Prostate gland (tissue), 2 donors: ENCODE results near the gene TMEM45A. TPM values are rescaled to one million over a fixed set of nuclear protein-coding genes. Genes with fewer than 3 reads are reported as not detected.

Source experiments
- DNase-seq: peaks from one replicate; pipeline ENCODE4 v3.0.0-alpha.2; 2019; ENCODE audit warnings: low spot score
- H3K27ac ChIP-seq, 2 donors: fragments of 200-600 bp; sonication (generic); 2 replicates each; pipeline ENCODE4 v1.5.1; 2017 to 2019
- H3K27me3 ChIP-seq: fragments of 200-600 bp; sonication (generic); replicated peaks from 2 replicates; pipeline ENCODE4 v1.5.1; 2019; ENCODE audit not compliant: insufficient read depth
- H3K36me3 ChIP-seq, 2 donors: fragments of 200-600 bp; sonication (generic); 1 replicate in 1 of 2; 2 replicates in 1 of 2; pipeline versions ENCODE4 v1.5.1 to v1.8.1; 2017 to 2019
- H3K4me1 ChIP-seq: fragments of 200-600 bp; sonication (generic); replicated peaks from 2 replicates; pipeline ENCODE4 v1.5.1; 2019
- H3K4me3 ChIP-seq, 2 donors: fragments of 200-600 bp; sonication (generic); 2 replicates each; pipeline ENCODE4 v1.5.1; 2017 to 2019
- H3K9me3 ChIP-seq: fragments of 200-600 bp; sonication (generic); 2 replicates; pipeline ENCODE4 v1.5.1; 2017
- CTCF ChIP-seq, 4 experiments: fragments of 200-600 bp in 2 of 4; fragments of 450-650 bp in 2 of 4; sonication (generic) in 2 of 4; IDR thresholded peaks; 1 replicate in 3 of 4; 2 replicates in 1 of 4; pipeline ENCODE4 v1.5.1; 2016 to 2019; ENCODE audit warnings: antibody characterized with exemption in 4 of 4, mild to moderate bottlenecking in 2 of 4, moderate library complexity in 2 of 4
- POLR2A ChIP-seq: fragments of 450-650 bp; IDR thresholded peaks from one replicate; pipeline ENCODE4 v1.6.1; 2016; ENCODE audit warnings: antibody characterized with exemption, mild to moderate bottlenecking
- POLR2AphosphoS5 ChIP-seq: sonication (generic); formaldehyde crosslinking; IDR thresholded peaks from one replicate; pipeline ENCODE4 v1.6.1; 2017; ENCODE audit warnings: antibody characterized with exemption
- intact Hi-C: fragments of 100-400 bp; cut with DNase I; formaldehyde crosslinking; loops from one replicate; pipeline ENCODE4 v1.14.2; 2022
- total RNA-seq, 2 donors: library from RNA; depleted of rRNA; stranded (reverse); fragments of >200 nt; gene quantifications; one replicate each; pipeline ENCODE4 v1.1.0, GENCODE V29; 2016

TMEM45A gene
- total RNA-seq, 2 donors from 2014 or later: 6.3 to 11.8 TPM

GRCh38 chr3:100614941-100615340 lies 122.5 kb downstream of the TMEM45A start:
- no peaks in the 10 kb centered on the region for H3K9me3 ChIP-seq
- no peak overlapping the region for H3K4me3 ChIP-seq
- DNase-seq: no peak
- H3K36me3 ChIP-seq: no peaks in the 10 kb centered on the region
- intact Hi-C loops: no loop called here
- TF ChIP-seq CTCF (IDR thresholded peaks at IDR 0.05): no peak
- TF ChIP-seq POLR2AphosphoS5: no peak
- no peak for TF ChIP-seq POLR2A
- H3K27me3 ChIP-seq: no peaks in the 10 kb centered on the region
- H3K4me1 ChIP-seq: no peaks in the 10 kb centered on the region
- H3K27ac ChIP-seq: no peak overlapping the region

GRCh38 chr3:100615684-100616083 lies 123.3 kb downstream of the TMEM45A start:
- no peaks in the 10 kb centered on the region for H3K27me3 ChIP-seq
- no peak overlapping the region for H3K4me3 ChIP-seq
- H3K9me3 ChIP-seq: no peaks in the 10 kb centered on the region
- no peaks in the 10 kb centered on the region for H3K4me1 ChIP-seq
- DNase-seq: no peak
- H3K27ac ChIP-seq: no peak overlapping the region
- intact Hi-C loops: no loop called here
- TF ChIP-seq CTCF (IDR thresholded peaks at IDR 0.05) (no peak), POLR2AphosphoS5 (no peak), POLR2A (no peak)
- no peaks in the 10 kb centered on the region for H3K36me3 ChIP-seq

- no peaks in the 10 kb centered on the region for H3K36me3 ChIP-seq
- no peaks in the 10 kb centered on the region for H3K27me3 ChIP-seq
- intact Hi-C loops: no loop called here
- TF ChIP-seq POLR2A (no peak), CTCF (IDR thresholded peaks at IDR 0.05) (no peak), POLR2AphosphoS5 (no peak)
- no peak for DNase-seq
- no peaks in the 10 kb centered on the region for H3K9me3 ChIP-seq
- H3K27ac ChIP-seq: no peak overlapping the region
- no peaks in the 10 kb centered on the region for H3K4me1 ChIP-seq
- no peak overlapping the region for H3K4me3 ChIP-seq
These were observed 128.8 kb downstream of the TMEM45A start for GRCh38 chr3:100621251-100621650.

Other genes starting within 250 kb of the TMEM45A start
- 10 to 100 TPM; 18.3 to 23.6 TPM for gene TBC1D23, start 231.6 kb upstream of the TMEM45A start, total RNA-seq
- 10 to 100 TPM; 21.4 to 32.4 TPM for gene NIT2, start 157.9 kb upstream of the TMEM45A start, total RNA-seq
- gene TOMM70, start 91.5 kb upstream of the TMEM45A start, total RNA-seq: 10 to 100 TPM; 34.0 to 36.1 TPM
- 1 to 10 TPM in 1 of 2 donors, under 1 TPM in 1; 0.73 to 3.4 TPM for gene LNP1, start 91.1 kb upstream of the TMEM45A start, total RNA-seq
- under 1 TPM in 1 of 2 donors, not detected in 1; 0.68 TPM for gene ADGRG7, start 117.0 kb downstream of the TMEM45A start, total RNA-seq
- gene TFG, start 216.9 kb downstream of the TMEM45A start, total RNA-seq: 10 to 100 TPM; 80.6 to 81.5 TPM